HepG2 (cell line): ENCODE results near the gene TLR9. TPM values are rescaled to one million over a fixed set of nuclear protein-coding genes. Genes with fewer than 3 reads are reported as not detected.
A peak's percentile ranks its signal among the peaks of the same experiment; 100 is the strongest.

ENCODE experiments used
- ATF7 ChIP-seq, 2 experiments: fragments of 450-650 bp in 1 of 2; sonication (generic) in 1 of 2; formaldehyde crosslinking in 1 of 2; IDR thresholded peaks; 2 replicates each; pipeline versions ENCODE4 v1.4.0 to v1.6.1; 2016 to 2020; ENCODE audit warnings: antibody characterized with exemption in 1 of 2, mild to moderate bottlenecking in 1 of 2, missing genetic modification reagents in 1 of 2
- E2F5 ChIP-seq: sonication (generic); formaldehyde crosslinking; conservative IDR thresholded peaks from 2 replicates; pipeline ENCODE4 v1.4.0; 2020; ENCODE audit warnings: missing genetic modification reagents
- HDAC6 ChIP-seq: fragments of 200-600 bp; sonication (generic); IDR thresholded peaks from 2 replicates; pipeline ENCODE4 v1.7.0; 2017; ENCODE audit warnings: mild to moderate bottlenecking, antibody characterized with exemption, low read length, low read depth
- HES4 ChIP-seq: sonication (generic); formaldehyde crosslinking; IDR thresholded peaks from 2 replicates; pipeline ENCODE4 v1.9.0; 2021; ENCODE audit warnings: mild to moderate bottlenecking, missing genetic modification reagents, borderline replicate concordance
- MBNL3 ChIP-seq: fragments of 250-450 bp; sonication (Bioruptor Pico); conservative IDR thresholded peaks from 2 replicates; pipeline ENCODE4 v1.8.0; 2022; ENCODE audit warnings: mild to moderate bottlenecking, inconsistent platforms
- PATZ1 ChIP-seq: sonication (generic); formaldehyde crosslinking; IDR thresholded peaks from 2 replicates; pipeline ENCODE4 v1.4.0; 2020; ENCODE audit warnings: missing genetic modification reagents
- PCBP2 ChIP-seq: fragments of 200-400 bp; formaldehyde crosslinking; optimal IDR thresholded peaks from 2 replicates; pipeline ENCODE3; 2018; ENCODE audit warnings: low read length, low read depth; ENCODE audit not compliant: poor library complexity, severe bottlenecking
- TFDP2 ChIP-seq: sonication (generic); formaldehyde crosslinking; IDR thresholded peaks from 2 replicates; pipeline ENCODE4 v1.4.0; 2020; ENCODE audit warnings: missing genetic modification reagents
- WIZ ChIP-seq: sonication (generic); formaldehyde crosslinking; IDR thresholded peaks from 2 replicates; pipeline ENCODE4 v1.5.1; 2020; ENCODE audit warnings: mild to moderate bottlenecking, missing genetic modification reagents
- ZBTB43 ChIP-seq: sonication (generic); formaldehyde crosslinking; conservative IDR thresholded peaks from 2 replicates; pipeline ENCODE4 v1.4.0; 2020; ENCODE audit warnings: missing genetic modification reagents
- ZC3H13 ChIP-seq: sonication (generic); formaldehyde crosslinking; IDR thresholded peaks from 2 replicates; pipeline ENCODE4 v1.8.1; 2023; ENCODE audit warnings: mild to moderate bottlenecking, missing genetic modification reagents, moderate library complexity
- ZNF142 ChIP-seq: sonication (generic); formaldehyde crosslinking; IDR thresholded peaks from 2 replicates; pipeline ENCODE4 v1.4.0; 2020; ENCODE audit warnings: missing genetic modification reagents
- ZNF652 ChIP-seq: IDR thresholded peaks from 2 replicates; pipeline ENCODE4 v1.6.1; 2016; ENCODE audit warnings: low read depth, borderline replicate concordance
- polyA plus RNA-seq, 8 experiments: library from polyadenylated mRNA; depleted of rRNA in 3 of 8; stranded (reverse) in 7 of 8; unstranded in 1 of 8; fragments of >200 nt; fragmentation: Illumina TruSeq in 4 of 8; extraction: Trizol in 4 of 8; gene quantifications; 2 replicates each; pipeline versions ENCODE4 v1.2.1 to v1.2.3, GENCODE V29; 2011 to 2016; ENCODE audit warnings: low read depth in 4 of 8, missing spikeins in 1 of 8, mixed read lengths in 1 of 8; ENCODE audit not compliant: insufficient read depth in 1 of 8
- total RNA-seq, 5 experiments: library from RNA; depleted of rRNA; stranded (reverse); fragments of >200 nt; fragmentation: Illumina TruSeq; extraction: Trizol; gene quantifications; 2 replicates each; pipeline ENCODE4 v1.2.3, GENCODE V29; 2016; ENCODE audit warnings: low read depth in 1 of 5

TLR9 gene
- total and polyA plus RNA-seq, 2 of the 13 experiments (the other 11 are each of a cell fraction or from before 2014, with no cell fraction given), result not detected

- TF ChIP-seq ZNF142 (CRISPR knock-in tag) (peak; percentile 61; the same call in 1 of the 2 replicates), ZC3H13 (peak; percentile 33; the same call in 1 of the 2 replicates), ATF7 (IDR thresholded peaks at IDR 0.05) (no peak), ATF7 (CRISPR knock-in tag; IDR thresholded peaks at IDR 0.05) (no peak), HDAC6 (no peak), TFDP2 (0 out of 2 replicates have a peak, but pooled peaks have one; percentile 7), ZNF652 (CRISPR knock-in tag) (no peak), PCBP2 (no peak), MBNL3 (no peak), PATZ1 (peak; percentile 69), HES4 (CRISPR knock-in tag) (peak; percentile 78; the same call in 1 of the 2 replicates), ZBTB43 (CRISPR knock-in tag) (0 out of 2 replicates have a peak, but pooled peaks have one; percentile 26), WIZ (CRISPR knock-in tag) (no peak), E2F5 (0 out of 2 replicates have a peak, but pooled peaks have one; percentile 1)
Observed at GRCh38 chr3:52238761-52239701, 13.6 kb upstream of the TLR9 start, which contains the start of gene TWF2 (continued).
